HL-60/S4 treated with retinoic acid at 250 ng/mL for 4 days and 3 days (cell line): ENCODE data around the gene UBN1.
"Not testable (repeated sequence)": the region's sequence is repeated elsewhere in the genome, so short reads cannot be mapped to it uniquely, and the experiment has no call there.

Source experiments
- in situ Hi-C: fragments of 300-500 bp; cut with MboI; formaldehyde crosslinking; loops from 2 replicates; pipeline ENCODE4 v1.7.0; 2022; ENCODE audit warnings: low sequenced_read_pairs

Gene UBN1

GRCh38 chr16:4927661-4928060 is 80.4 kb downstream of the UBN1 start:
- in situ Hi-C loops = no loop called here

GRCh38 chr16:4928227-4928626 is 80.9 kb downstream of the UBN1 start:
- in situ Hi-C loops = no loop called here

DNA sequence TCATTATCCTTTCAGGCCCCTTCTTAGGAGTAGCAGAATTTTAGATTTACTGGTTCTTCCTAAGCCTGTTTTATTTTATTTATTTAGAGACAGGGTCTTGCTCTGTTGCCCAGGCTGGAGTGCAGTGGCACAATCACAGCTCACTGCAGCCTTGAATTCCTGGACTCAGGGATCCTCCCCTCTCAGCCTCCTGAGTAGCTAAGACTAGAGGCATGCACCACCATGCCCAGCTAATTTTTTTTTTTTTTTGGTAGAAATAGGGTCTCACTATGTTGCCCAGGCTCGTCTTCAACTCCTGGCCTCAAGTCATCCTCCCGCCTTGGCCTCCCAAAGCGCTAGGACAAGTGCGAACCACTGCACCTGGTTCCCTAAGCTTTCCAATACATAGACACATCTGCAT is 82.3 kb downstream of the UBN1 start:
- in situ Hi-C loops = not testable (repeated sequence)

- in situ Hi-C loops = no loop called here
Observed at GRCh38 chr16:4931381-4931780, 84.1 kb downstream of the UBN1 start.
